ENCODE results near the gene GEMIN2. TPM values are rescaled to one million over a fixed set of nuclear protein-coding genes. Genes with fewer than 3 reads are reported as not detected.
"Not testable (repeated sequence)": the region's sequence is repeated elsewhere in the genome, so short reads cannot be mapped to it uniquely, and the experiment has no call there.

GEMIN2 gene
- polyA plus RNA-seq, 4 donors = 4.6 to 13.8 (median 9.4) TPM

- 88 to 95% (median 90%) methylated on average over 4 of the region's 4 CpGs for WGBS, 3 donors
- peaks cover 0 to 4% (median 0%) of the 10 kb centered on the region in 3 donors for H3K4me1 ChIP-seq (ENCODE audit: control insufficient read depth in 3 of 3, insufficient read depth in 2 of 3, low read depth in 1 of 3, low read length in 2 of 3)
- H3K36me3 ChIP-seq (ENCODE audit: control insufficient read depth in 3 of 3, insufficient read depth in 2 of 3, low read depth in 1 of 3, low read length in 3 of 3) = peaks cover 10 to 37% (median 26%) of the 10 kb centered on the region in 3 donors
- DNase-seq = peak; percentile 10 to 29
- no peak for FAIRE-seq
- H3K27me3 ChIP-seq (ENCODE audit: control insufficient read depth in 3 of 3, insufficient read depth in 3 of 3, low read length in 3 of 3) = no peaks in the 10 kb centered on the region
- H3K27ac ChIP-seq (ENCODE audit: low read depth in 1 of 3, low read length in 2 of 3) = no peak overlapping the region
- no peak overlapping the region for H3K4me3 ChIP-seq (ENCODE audit: low read depth in 1 of 3, low read length in 3 of 3)
- no peaks in the 10 kb centered on the region for H3K9me3 ChIP-seq (ENCODE audit: control insufficient read depth in 2 of 2, insufficient read depth in 1 of 2, low read depth in 1 of 2, low read length in 1 of 2)
Measured at GRCh38 chr14:39090548-39091111, 23.5 kb upstream of the GEMIN2 start.

GRCh38 chr14:39091716-39092115, 22.4 kb upstream of the GEMIN2 start:
- Histone ChIP-seq H3K27me3 (ENCODE audit: control insufficient read depth in 3 of 3, insufficient read depth in 3 of 3, low read length in 3 of 3) (no peaks in the 10 kb centered on the region), H3K4me1 (ENCODE audit: control insufficient read depth in 3 of 3, insufficient read depth in 2 of 3, low read depth in 1 of 3, low read length in 2 of 3) (peaks cover 0 to 4% (median 0%) of the 10 kb centered on the region in 3 donors), H3K27ac (ENCODE audit: low read depth in 1 of 3, low read length in 2 of 3) (no peak overlapping the region), H3K9me3 (ENCODE audit: control insufficient read depth in 2 of 2, insufficient read depth in 1 of 2, low read depth in 1 of 2, low read length in 1 of 2) (no peaks in the 10 kb centered on the region), H3K36me3 (ENCODE audit: control insufficient read depth in 3 of 3, insufficient read depth in 2 of 3, low read depth in 1 of 3, low read length in 3 of 3) (peaks cover 5 to 36% (median 22%) of the 10 kb centered on the region in 3 donors), H3K4me3 (ENCODE audit: low read depth in 1 of 3, low read length in 3 of 3) (no peak overlapping the region)
- no peak for DNase-seq
- no peak for FAIRE-seq
- 64 to 77% (median 67%) methylated on average over 1 of the region's 1 CpG for WGBS, 3 donors

GRCh38 chr14:39094515-39094914, 19.6 kb upstream of the GEMIN2 start:
- DNase-seq (no peak), FAIRE-seq (no peak)
- WGBS, 3 donors = 89 to 92% (median 92%) methylated on average over 3 of the region's 3 CpGs
- H3K27me3 ChIP-seq (ENCODE audit: control insufficient read depth in 3 of 3, insufficient read depth in 3 of 3, low read length in 3 of 3) = no peaks in the 10 kb centered on the region
- H3K4me3 ChIP-seq (ENCODE audit: low read depth in 1 of 3, low read length in 3 of 3) = no peak overlapping the region
- no peak overlapping the region for H3K27ac ChIP-seq (ENCODE audit: low read depth in 1 of 3, low read length in 2 of 3)
- H3K36me3 ChIP-seq (ENCODE audit: control insufficient read depth in 3 of 3, insufficient read depth in 2 of 3, low read depth in 1 of 3, low read length in 3 of 3) = peaks cover 5 to 32% (median 15%) of the 10 kb centered on the region in 3 donors
- H3K4me1 ChIP-seq (ENCODE audit: control insufficient read depth in 3 of 3, insufficient read depth in 2 of 3, low read depth in 1 of 3, low read length in 2 of 3) = peaks cover 0 to 6% (median 0%) of the 10 kb centered on the region in 3 donors
- no peaks in the 10 kb centered on the region for H3K9me3 ChIP-seq (ENCODE audit: control insufficient read depth in 2 of 2, insufficient read depth in 1 of 2, low read depth in 1 of 2, low read length in 1 of 2)

GRCh38 chr14:39097159-39097558, 17.0 kb upstream of the GEMIN2 start:
- Histone ChIP-seq H3K9me3 (ENCODE audit: control insufficient read depth in 2 of 2, insufficient read depth in 1 of 2, low read depth in 1 of 2, low read length in 1 of 2) (no peaks in the 10 kb centered on the region), H3K27me3 (ENCODE audit: control insufficient read depth in 3 of 3, insufficient read depth in 3 of 3, low read length in 3 of 3) (no peaks in the 10 kb centered on the region), H3K4me1 (ENCODE audit: control insufficient read depth in 3 of 3, insufficient read depth in 2 of 3, low read depth in 1 of 3, low read length in 2 of 3) (peaks cover 0 to 2% (median 0%) of the 10 kb centered on the region in 3 donors), H3K4me3 (ENCODE audit: low read depth in 1 of 3, low read length in 3 of 3) (no peak overlapping the region), H3K36me3 (ENCODE audit: control insufficient read depth in 3 of 3, insufficient read depth in 2 of 3, low read depth in 1 of 3, low read length in 3 of 3) (peaks cover 0 to 28% (median 10%) of the 10 kb centered on the region in 3 donors), H3K27ac (ENCODE audit: low read depth in 1 of 3, low read length in 2 of 3) (peak overlapping the region in 1 of 3 donors; percentile 51)
- WGBS, 3 donors = 35 to 45% (median 38%) methylated on average over 3 of the region's 3 CpGs
- FAIRE-seq = no peak
- DNase-seq = peak; percentile 42 to 62

GRCh38 chr14:39099215-39099614, 14.9 kb upstream of the GEMIN2 start:
- H3K4me1 ChIP-seq (ENCODE audit: control insufficient read depth in 3 of 3, insufficient read depth in 2 of 3, low read depth in 1 of 3, low read length in 2 of 3) = not testable (repeated sequence)

GRCh38 chr14:39099748-39100147, 14.4 kb upstream of the GEMIN2 start:
- Histone ChIP-seq H3K36me3 (ENCODE audit: control insufficient read depth in 3 of 3, insufficient read depth in 2 of 3, low read depth in 1 of 3, low read length in 3 of 3) (peaks cover 0 to 19% (median 5%) of the 10 kb centered on the region in 3 donors), H3K9me3 (ENCODE audit: control insufficient read depth in 2 of 2, insufficient read depth in 1 of 2, low read depth in 1 of 2, low read length in 1 of 2) (no peaks in the 10 kb centered on the region), H3K4me1 (ENCODE audit: control insufficient read depth in 3 of 3, insufficient read depth in 2 of 3, low read depth in 1 of 3, low read length in 2 of 3) (peaks cover 0 to 11% (median 0%) of the 10 kb centered on the region in 3 donors), H3K27ac (ENCODE audit: low read depth in 1 of 3, low read length in 2 of 3) (peak overlapping the region in 1 of 3 donors; percentile 32), H3K27me3 (ENCODE audit: control insufficient read depth in 3 of 3, insufficient read depth in 3 of 3, low read length in 3 of 3) (no peaks in the 10 kb centered on the region), H3K4me3 (ENCODE audit: low read depth in 1 of 3, low read length in 3 of 3) (peak overlapping the region in 1 of 3 donors; percentile 17)
- FAIRE-seq = no peak
- DNase-seq = no peak

More at GRCh38 chr14:39099215-39099614, 14.9 kb upstream of the GEMIN2 start:
- H3K4me3 ChIP-seq (ENCODE audit: low read depth in 1 of 3, low read length in 3 of 3); H3K27ac ChIP-seq (ENCODE audit: low read depth in 1 of 3, low read length in 2 of 3); FAIRE-seq; H3K9me3 ChIP-seq (ENCODE audit: control insufficient read depth in 2 of 2, insufficient read depth in 1 of 2, low read depth in 1 of 2, low read length in 1 of 2); H3K27me3 ChIP-seq (ENCODE audit: control insufficient read depth in 3 of 3, insufficient read depth in 3 of 3, low read length in 3 of 3); DNase-seq: not testable (repeated sequence)
- H3K36me3 ChIP-seq (ENCODE audit: control insufficient read depth in 3 of 3, insufficient read depth in 2 of 3, low read depth in 1 of 3, low read length in 3 of 3) = peaks cover 0 to 21% (median 5%) of the 10 kb centered on the region in 3 donors
- 96% methylated on average over 10 of the region's 10 CpGs for WGBS, 3 donors

- Histone ChIP-seq H3K4me3 (ENCODE audit: low read depth in 1 of 3, low read length in 3 of 3) (peak overlapping the region; percentile 73 to 82 (median 79)), H3K27ac (ENCODE audit: low read depth in 1 of 3, low read length in 2 of 3) (peak overlapping the region; percentile 94 to 99 (median 99)), H3K27me3 (ENCODE audit: control insufficient read depth in 3 of 3, insufficient read depth in 3 of 3, low read length in 3 of 3) (no peaks in the 10 kb centered on the region), H3K4me1 (ENCODE audit: control insufficient read depth in 3 of 3, insufficient read depth in 2 of 3, low read depth in 1 of 3, low read length in 2 of 3) (peaks cover 0 to 11% (median 0%) of the 10 kb centered on the region in 3 donors), H3K9me3 (ENCODE audit: control insufficient read depth in 2 of 2, insufficient read depth in 1 of 2, low read depth in 1 of 2, low read length in 1 of 2) (no peaks in the 10 kb centered on the region), H3K36me3 (ENCODE audit: control insufficient read depth in 3 of 3, insufficient read depth in 2 of 3, low read depth in 1 of 3, low read length in 3 of 3) (peaks cover 0 to 8% (median 0%) of the 10 kb centered on the region in 3 donors)
- FAIRE-seq (no peak), DNase-seq (peak; percentile 97 to 99)
- 2% methylated on average over 19 to 23 of the region's 23 CpGs for WGBS, 3 donors
Measured at GRCh38 chr14:39102265-39102968, 11.7 kb upstream of the GEMIN2 start.

GRCh38 chr14:39102969-39103957, 10.9 kb upstream of the GEMIN2 start, which contains the start of gene SEC23A:
Gene SEC23A, minus strand, starts transcription at chr14:39103235. Its CDS starts 7,117 bp downstream, at chr14:39096118.
- WGBS, 3 donors = 0% methylated on average over 48 to 58 of the region's 58 CpGs

More at GRCh38 chr14:39102969-39103957, 10.9 kb upstream of the GEMIN2 start, which contains the start of gene SEC23A:
- Histone ChIP-seq H3K36me3 (ENCODE audit: control insufficient read depth in 3 of 3, insufficient read depth in 2 of 3, low read depth in 1 of 3, low read length in 3 of 3) (peaks cover 0 to 6% (median 0%) of the 10 kb centered on the region in 3 donors), H3K27ac (ENCODE audit: low read depth in 1 of 3, low read length in 2 of 3) (peak within 1 kb of the TSS; percentile 94 to 99 (median 99)), H3K27me3 (ENCODE audit: control insufficient read depth in 3 of 3, insufficient read depth in 3 of 3, low read length in 3 of 3) (no peaks in the 10 kb centered on the region), H3K9me3 (ENCODE audit: control insufficient read depth in 2 of 2, insufficient read depth in 1 of 2, low read depth in 1 of 2, low read length in 1 of 2) (no peaks in the 10 kb centered on the region), H3K4me1 (ENCODE audit: control insufficient read depth in 3 of 3, insufficient read depth in 2 of 3, low read depth in 1 of 3, low read length in 2 of 3) (peaks cover 0 to 10% (median 0%) of the 10 kb centered on the region in 3 donors), H3K4me3 (ENCODE audit: low read depth in 1 of 3, low read length in 3 of 3) (peak within 1 kb of the TSS; percentile 73 to 82 (median 79))
- DNase-seq (peak; percentile 91 to 96), FAIRE-seq (no peak)
